ENCODE data around the gene HEXB. TPM values are rescaled to one million over a fixed set of nuclear protein-coding genes. Genes with fewer than 3 reads are reported as not detected.

HEXB gene
- total RNA-seq, 1 experiment from 2014 or later, result 60.9 TPM

GRCh38 chr5:74651710-74652109 lies 33.3 kb upstream of the HEXB start (continued):
- TF ChIP-seq ZNF532 (CRISPR knock-in tag; IDR thresholded peaks at IDR 0.05; ENCODE audit: borderline replicate concordance) (no peak), ZNF317 (CRISPR knock-in tag; IDR thresholded peaks at IDR 0.05; ENCODE audit: borderline replicate concordance, low read depth) (no peak)

- DNase-seq (ENCODE audit: low spot score) (no peak), ATAC-seq (no peak)
- Mint-ChIP-seq H3K27me3 (ENCODE audit: low read depth) (no peaks in the 10 kb centered on the region), H3K9me3 (no peaks in the 10 kb centered on the region), H3K4me3 (no peak overlapping the region), H3K36me3 (no peaks in the 10 kb centered on the region), H3K4me1 (peaks cover 15% of the 10 kb centered on the region), H3K27ac (no peak overlapping the region; the same call in 1 of the 2 replicates)
- CTCF ChIA-PET, result no interaction called here
- TF ChIP-seq USF1 (CRISPR knock-in tag; IDR thresholded peaks at IDR 0.05) (no peak), NFATC4 (CRISPR knock-in tag; IDR thresholded peaks at IDR 0.05) (no peak), TEAD4 (CRISPR knock-in tag; IDR thresholded peaks at IDR 0.05) (no peak), FOXJ3 (CRISPR knock-in tag; IDR thresholded peaks at IDR 0.05; ENCODE audit: borderline replicate concordance) (no peak), IRF2 (CRISPR knock-in tag; IDR thresholded peaks at IDR 0.05; ENCODE audit: borderline replicate concordance, low read depth) (no peak), GABPB1 (CRISPR knock-in tag; IDR thresholded peaks at IDR 0.05) (no peak), SOX15 (CRISPR knock-in tag; IDR thresholded peaks at IDR 0.05) (no peak), PREB (CRISPR knock-in tag; IDR thresholded peaks at IDR 0.05; ENCODE audit: borderline replicate concordance) (no peak), KAT7 (CRISPR knock-in tag; IDR thresholded peaks at IDR 0.05; ENCODE audit: borderline replicate concordance) (no peak)
- POLR2A ChIA-PET, result no interaction called here
Measured at GRCh38 chr5:74652576-74652975, 32.5 kb upstream of the HEXB start.

GRCh38 chr5:74653991-74654390 lies 31.0 kb upstream of the HEXB start:
- no peak overlapping the region for H3K27ac Mint-ChIP-seq
- peaks cover 2% of the 10 kb centered on the region; the same call in 1 of the 2 replicates for H3K36me3 Mint-ChIP-seq
- ATAC-seq (no peak), DNase-seq (ENCODE audit: low spot score) (no peak)
- POLR2A ChIA-PET, result interaction anchor here (0.8 to 2.1 kb wide), 2 partner anchors 13 to 101 kb away, joined by 3 to 8 read pairs; partner anchors contain the start of gene ENC1
- 0 out of 2 replicates have a peak, but pooled peaks cover 4% of the 10 kb centered on the region for H3K4me1 Mint-ChIP-seq
- H3K9me3 Mint-ChIP-seq, result peaks cover 12% of the 10 kb centered on the region
- no peaks in the 10 kb centered on the region for H3K27me3 Mint-ChIP-seq (ENCODE audit: low read depth)
- no peak overlapping the region for H3K4me3 Mint-ChIP-seq
- CTCF ChIA-PET, result interaction anchor here (1.2 to 1.8 kb wide), 3 partner anchors 13 to 751 kb away, joined by 3 to 5 read pairs (median 4); partner anchors contain the start of gene ENC1
- TF ChIP-seq MAX (CRISPR knock-in tag; IDR thresholded peaks at IDR 0.05) (no peak), ARID4B (CRISPR knock-in tag; IDR thresholded peaks at IDR 0.05; ENCODE audit: borderline replicate concordance) (no peak), ZNF425 (CRISPR knock-in tag; conservative IDR thresholded peaks at IDR 0.05) (no peak), GABPB1 (CRISPR knock-in tag; IDR thresholded peaks at IDR 0.05) (no peak), ZNF232 (CRISPR knock-in tag; IDR thresholded peaks at IDR 0.05) (no peak), FOXP4 (CRISPR knock-in tag; IDR thresholded peaks at IDR 0.05) (no peak), ZBTB21 (CRISPR knock-in tag; IDR thresholded peaks at IDR 0.05; ENCODE audit: borderline replicate concordance) (no peak)
